GM12864 (cell line): Measurements from ENCODE around the gene HLA-DRB1.
"Not testable (repeated sequence)": the region's sequence is repeated elsewhere in the genome, so short reads cannot be mapped to it uniquely, and the experiment has no call there.

ENCODE experiments used
- DNase-seq: peaks from one replicate; pipeline ENCODE4 v3.0.0-alpha.2; 2011; ENCODE audit warnings: low read depth
- H3K4me3 ChIP-seq: 2 replicates; pipeline ENCODE4 v1.5.1; 2011; ENCODE audit warnings: mild to moderate bottlenecking, low read depth, low read length, control low read depth
- TF ChIP-seq, protein P1 (sequence below): IDR thresholded peaks from 2 replicates; pipeline ENCODE4 v1.5.1; 2011; ENCODE audit warnings: low read depth, mild to moderate bottlenecking, moderate library complexity, low read length, control low read depth, inconsistent platforms; ENCODE audit errors: missing control alignments

HLA-DRB1 gene

DNA sequence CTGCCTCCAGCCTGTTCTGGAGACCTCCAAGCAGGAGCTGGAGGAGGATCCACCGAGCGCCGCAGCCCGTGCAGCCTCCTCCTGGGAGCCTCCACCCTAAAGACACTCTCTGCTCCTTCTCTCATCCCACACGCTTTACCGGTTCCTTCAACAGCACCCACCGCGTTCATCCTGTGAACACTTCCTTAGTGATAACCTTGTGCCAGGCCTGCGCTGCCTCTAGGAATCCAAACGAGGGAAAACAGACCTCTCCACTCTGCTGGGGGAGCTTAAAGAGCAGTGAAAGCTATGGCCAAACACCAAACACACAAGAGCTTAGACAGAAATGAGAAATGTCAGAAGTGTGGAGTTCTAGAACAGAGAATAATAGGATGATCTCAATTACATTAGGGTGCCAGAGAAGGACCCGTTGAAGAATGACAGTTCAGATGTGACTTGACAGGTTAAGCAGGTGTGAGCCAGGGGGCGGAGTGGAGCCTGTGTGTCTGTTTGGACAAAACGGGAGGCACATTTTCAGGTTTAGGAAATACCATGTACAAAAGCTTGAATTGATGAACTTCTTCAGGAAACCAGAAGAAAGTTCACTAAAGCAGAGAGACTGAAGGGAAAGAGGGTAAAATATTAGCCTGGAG, 31.1 kb downstream of the HLA-DRB1 start:
- DNase-seq = no peak
- peak overlapping the region; percentile 23; the same call in 1 of the 2 replicates for H3K4me3 ChIP-seq
- TF ChIP-seq, protein P1, sequence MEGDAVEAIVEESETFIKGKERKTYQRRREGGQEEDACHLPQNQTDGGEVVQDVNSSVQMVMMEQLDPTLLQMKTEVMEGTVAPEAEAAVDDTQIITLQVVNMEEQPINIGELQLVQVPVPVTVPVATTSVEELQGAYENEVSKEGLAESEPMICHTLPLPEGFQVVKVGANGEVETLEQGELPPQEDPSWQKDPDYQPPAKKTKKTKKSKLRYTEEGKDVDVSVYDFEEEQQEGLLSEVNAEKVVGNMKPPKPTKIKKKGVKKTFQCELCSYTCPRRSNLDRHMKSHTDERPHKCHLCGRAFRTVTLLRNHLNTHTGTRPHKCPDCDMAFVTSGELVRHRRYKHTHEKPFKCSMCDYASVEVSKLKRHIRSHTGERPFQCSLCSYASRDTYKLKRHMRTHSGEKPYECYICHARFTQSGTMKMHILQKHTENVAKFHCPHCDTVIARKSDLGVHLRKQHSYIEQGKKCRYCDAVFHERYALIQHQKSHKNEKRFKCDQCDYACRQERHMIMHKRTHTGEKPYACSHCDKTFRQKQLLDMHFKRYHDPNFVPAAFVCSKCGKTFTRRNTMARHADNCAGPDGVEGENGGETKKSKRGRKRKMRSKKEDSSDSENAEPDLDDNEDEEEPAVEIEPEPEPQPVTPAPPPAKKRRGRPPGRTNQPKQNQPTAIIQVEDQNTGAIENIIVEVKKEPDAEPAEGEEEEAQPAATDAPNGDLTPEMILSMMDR = no peak

DNA sequence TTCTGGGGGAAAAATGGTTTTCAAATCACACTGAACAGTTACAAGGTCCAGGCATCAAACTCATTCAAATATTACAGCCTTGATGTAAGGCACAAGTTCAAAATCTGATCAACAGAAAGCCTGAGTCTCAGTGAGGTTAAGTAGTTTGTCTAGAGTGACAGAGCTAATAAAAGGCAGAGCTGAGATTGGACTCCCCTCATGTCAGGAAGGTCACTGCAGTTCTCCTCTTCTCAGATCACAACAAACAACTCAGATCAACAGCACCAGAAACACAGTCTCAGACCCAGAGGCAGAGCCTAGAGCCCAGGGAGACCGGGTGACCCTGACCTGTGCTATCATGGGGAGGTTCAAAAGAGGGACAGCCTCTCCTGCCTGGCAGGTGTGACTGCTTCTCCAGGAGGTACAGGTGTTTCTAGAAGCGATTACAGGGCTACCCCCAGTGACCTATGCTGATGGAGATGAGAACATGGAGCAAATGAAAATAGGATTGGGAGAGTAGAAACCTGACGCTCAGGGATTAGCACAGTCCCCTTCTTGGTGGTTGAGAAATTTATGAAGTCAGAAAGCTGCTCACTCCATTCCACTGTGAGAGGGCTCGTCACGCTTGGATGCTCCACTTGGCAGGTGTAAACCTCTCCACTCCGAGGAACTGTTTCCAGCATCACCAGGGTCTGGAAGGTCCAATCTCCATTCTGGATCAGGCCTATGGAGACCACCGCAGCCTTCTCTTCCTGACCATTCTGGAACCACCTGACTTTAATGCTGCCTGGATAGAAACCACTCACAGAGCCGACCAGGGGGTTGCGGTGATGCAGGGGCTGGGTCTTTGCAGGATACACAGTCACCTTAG, 35.3 kb downstream of the HLA-DRB1 start:
- no peak for DNase-seq
- TF ChIP-seq, protein P1 = no peak
- no peak overlapping the region for H3K4me3 ChIP-seq

DNA sequence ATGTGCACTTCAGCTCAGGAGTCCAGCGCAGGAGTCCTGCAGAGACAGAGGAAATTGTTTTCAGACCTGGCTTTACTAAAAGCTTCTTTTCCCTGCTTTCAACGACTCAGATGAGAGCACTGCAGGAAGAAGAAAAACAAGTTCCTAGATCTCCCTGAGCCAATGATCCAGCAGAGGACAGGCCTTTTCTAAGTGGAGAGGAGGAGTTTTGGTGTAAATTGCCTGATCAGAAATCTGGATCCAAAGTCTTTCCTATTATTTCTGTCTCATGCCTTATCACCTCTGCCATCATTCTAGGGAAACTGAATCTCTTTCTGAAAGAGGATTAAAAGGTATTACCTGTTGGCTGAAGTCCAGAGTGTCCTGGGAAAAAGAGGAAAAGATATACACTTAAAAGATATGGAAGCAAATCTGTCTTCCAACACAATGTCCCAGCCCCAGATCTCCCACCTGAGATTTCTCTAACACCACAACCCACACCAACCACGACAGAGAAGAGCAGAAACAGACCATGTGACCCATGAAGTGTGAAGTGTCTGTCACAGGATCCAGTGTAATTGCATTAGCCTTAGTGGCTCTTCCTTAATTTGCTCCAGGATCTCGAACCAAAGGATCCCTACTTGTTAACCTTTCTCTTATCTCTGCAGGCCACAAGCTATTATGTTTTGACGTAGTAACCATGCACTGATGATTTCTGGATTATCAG, 36.5 kb downstream of the HLA-DRB1 start:
- TF ChIP-seq, protein P1 = no peak
- no peak for DNase-seq
- no peak overlapping the region for H3K4me3 ChIP-seq

DNA sequence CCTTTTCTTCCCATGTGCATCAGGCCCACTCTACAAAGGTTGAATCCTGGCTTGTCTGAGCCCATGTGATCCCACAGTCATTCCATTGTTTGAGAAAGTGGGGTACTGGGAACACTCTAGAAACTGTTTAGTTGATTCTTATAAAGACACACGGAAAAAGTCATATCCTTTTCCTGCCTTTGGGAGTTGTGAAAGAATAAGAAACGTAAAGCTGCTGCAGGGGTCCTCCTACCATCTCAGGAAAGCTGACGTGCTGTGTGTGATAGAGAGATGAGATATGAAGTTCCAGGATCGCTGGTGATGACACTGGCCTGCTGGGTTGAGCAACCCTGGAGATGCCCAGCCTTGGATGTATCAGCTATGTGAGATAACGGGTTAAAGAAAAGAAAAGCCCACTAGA, 38.2 kb downstream of the HLA-DRB1 start:
- H3K4me3 ChIP-seq = no peak overlapping the region
- TF ChIP-seq, protein P1 = no peak
- no peak for DNase-seq

DNA sequence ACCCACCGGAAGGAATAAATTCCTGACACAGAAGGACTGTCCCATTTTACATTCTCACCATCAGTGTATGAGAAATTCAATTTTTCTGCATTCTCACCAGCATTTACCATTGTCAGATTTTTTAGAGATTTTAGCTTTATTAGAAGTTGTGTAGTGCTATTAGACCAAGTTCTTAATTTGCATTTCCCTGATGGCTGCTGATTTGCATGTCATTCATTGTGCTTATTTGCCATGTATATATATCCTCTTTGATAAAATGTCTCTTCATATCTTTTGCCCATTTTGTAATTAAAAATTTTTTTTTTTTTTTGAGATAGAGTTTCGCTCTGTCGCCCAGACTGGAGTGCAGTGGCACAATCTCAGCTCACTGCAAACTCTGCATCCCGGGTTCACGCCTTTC, 49.8 kb downstream of the HLA-DRB1 start:
- TF ChIP-seq, protein P1 = no peak
- H3K4me3 ChIP-seq = no peak overlapping the region
- no peak for DNase-seq

DNA sequence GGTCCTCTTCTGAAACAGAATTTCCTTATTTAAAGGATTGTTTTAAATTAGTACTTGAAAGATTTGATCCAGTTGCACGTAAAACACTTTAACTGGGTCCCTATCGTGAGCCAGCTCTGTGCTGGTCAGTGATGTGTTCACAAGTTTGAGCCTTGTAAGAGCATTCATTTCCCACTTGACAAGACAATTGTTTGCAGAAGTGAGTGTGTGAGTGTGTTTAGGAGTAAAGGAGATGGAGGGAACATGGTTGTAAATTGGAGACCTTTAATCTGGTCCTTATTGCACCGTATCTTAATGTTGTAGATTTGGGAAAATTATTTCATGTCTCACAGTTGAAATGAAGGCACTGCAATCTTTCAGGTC, 59.2 kb downstream of the HLA-DRB1 start:
- H3K4me3 ChIP-seq = peak overlapping the region; percentile 77; the same call in 1 of the 2 replicates
- not testable (repeated sequence) for DNase-seq

DNA sequence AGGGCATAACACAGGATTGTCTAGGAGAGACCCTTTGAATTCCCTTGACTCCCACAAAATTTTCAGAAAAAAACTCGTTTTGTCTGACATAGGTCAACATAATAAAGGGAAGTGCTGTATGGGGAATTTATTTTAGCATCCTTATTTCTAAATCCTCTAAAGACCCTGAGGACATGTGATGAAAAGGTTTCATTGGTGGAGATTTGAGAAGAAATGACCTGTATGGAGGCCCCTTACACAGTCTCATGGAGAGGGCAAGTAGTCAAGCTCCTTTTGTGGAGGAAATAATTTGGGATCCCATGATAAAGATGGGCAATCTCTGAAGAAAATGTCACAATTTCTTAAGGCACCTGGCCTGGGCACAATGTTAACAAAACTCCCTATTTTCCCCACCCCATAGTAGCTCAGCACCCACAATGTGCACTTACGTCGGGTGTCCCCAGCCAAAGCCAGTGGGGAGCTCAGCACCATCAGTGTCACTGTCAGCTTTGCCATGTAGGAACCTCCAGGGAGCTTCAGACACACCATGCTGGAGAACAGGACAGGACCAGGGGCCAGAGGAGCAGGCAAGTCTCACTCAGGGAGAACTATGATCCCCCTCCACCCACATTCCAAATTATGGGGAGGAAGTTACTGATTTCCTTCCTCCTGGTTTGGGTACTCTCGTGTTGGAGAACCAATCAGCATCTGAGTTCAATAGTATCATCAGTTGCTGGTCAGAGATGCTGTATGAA, 59.8 kb downstream of the HLA-DRB1 start, which contains the start of gene HLA-DRB5:
TSS of gene HLA-DRB5 (minus strand) at position 591 of the 734 bp plus-strand sequence. CDS start at position 528, 63 bp downstream.
- H3K4me3 ChIP-seq = peak within 1 kb of the TSS; percentile 77
- DNase-seq = peak; percentile 66

More for the DNA sequence above, 59.8 kb downstream of the HLA-DRB1 start, which contains the start of gene HLA-DRB5:
- TF ChIP-seq, protein P1 = no peak
